HG03558 (cell line): ENCODE measurements around the gene PON3.

Source experiments
- ATAC-seq: cut with Tn5 transposase; IDR thresholded peaks from one replicate; pipeline ENCODE4 v1.9.1; 2021; ENCODE audit warnings: moderate number of reproducible peaks; ENCODE audit not compliant: unreplicated experiment; ENCODE audit errors: extremely low read depth

PON3 gene

GRCh38 chr7:95365151-95365550 lies 31.0 kb downstream of the PON3 start:
- no peak for ATAC-seq

DNA sequence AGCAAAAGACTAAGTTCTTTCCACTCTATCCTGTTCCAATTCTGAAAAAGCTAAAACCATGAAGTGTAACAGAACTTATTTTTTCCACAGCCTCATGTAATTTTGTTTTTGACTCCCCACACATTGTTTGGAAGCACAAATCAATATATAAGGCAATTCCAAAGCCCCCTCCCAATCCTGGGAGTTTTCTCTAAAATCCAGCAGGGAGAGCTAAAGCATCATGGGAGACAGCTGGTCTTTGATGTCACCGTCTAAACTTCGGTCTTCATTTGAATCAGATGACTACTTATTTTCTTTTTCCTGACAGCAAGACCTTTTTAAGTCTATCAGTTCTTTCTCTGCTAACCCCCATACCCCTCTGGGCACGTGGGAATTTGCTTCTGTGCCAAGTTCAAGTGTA lies 38.6 kb downstream of the PON3 start:
- ATAC-seq, result no peak

- ATAC-seq, result no peak
Measured at GRCh38 chr7:95342642-95343307, 53.4 kb downstream of the PON3 start.

- no peak for ATAC-seq
Measured at GRCh38 chr7:95342029-95342428, 54.1 kb downstream of the PON3 start.

- no peak for ATAC-seq
Measured at GRCh38 chr7:95340491-95340890, 55.7 kb downstream of the PON3 start.

GRCh38 chr7:95338832-95339231 lies 57.3 kb downstream of the PON3 start:
- no peak for ATAC-seq

DNA sequence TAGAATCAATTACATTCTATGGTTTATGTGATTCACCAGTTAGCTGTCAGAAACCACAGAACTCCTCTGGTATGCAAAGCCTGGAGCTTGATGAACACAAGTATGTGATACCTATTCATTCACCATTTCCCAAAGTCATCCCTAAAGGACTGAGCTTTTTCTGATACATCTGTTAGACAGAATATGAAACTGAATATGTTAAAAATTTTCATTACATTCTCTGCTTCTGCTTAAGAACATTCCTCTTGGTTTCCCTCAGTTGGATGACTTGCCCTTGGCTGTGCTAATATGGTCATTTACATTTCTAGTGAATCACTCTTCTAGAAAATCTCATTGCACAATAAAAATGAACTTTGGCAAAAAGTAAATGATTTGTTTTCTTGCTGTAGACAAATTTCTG lies 61.1 kb downstream of the PON3 start:
- no peak for ATAC-seq

- no peak for ATAC-seq
Measured at GRCh38 chr7:95334447-95334846, 61.7 kb downstream of the PON3 start.

DNA sequence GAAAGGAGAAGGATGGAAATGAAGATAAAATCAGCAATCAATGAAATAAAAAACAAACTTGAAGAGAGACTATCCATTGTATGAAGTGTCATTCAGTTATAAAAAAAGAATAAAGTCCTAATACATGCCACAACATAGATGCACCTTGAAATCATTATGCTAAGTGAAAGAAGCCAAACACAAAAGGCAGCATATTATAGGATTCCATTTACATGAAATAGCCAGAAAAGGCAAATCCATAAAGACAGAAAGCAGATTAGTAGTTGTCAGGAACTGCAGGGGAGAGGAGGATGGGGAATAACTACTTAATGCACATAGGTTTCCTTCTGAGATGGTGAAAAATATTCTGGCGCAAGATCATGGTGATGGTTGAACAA lies 65.2 kb downstream of the PON3 start:
- no peak for ATAC-seq

- peak; percentile 95 for ATAC-seq
Measured at GRCh38 chr7:95330204-95330960, 65.8 kb downstream of the PON3 start.

- no peak for ATAC-seq
Measured at GRCh38 chr7:95327356-95327755, 68.8 kb downstream of the PON3 start.

DNA sequence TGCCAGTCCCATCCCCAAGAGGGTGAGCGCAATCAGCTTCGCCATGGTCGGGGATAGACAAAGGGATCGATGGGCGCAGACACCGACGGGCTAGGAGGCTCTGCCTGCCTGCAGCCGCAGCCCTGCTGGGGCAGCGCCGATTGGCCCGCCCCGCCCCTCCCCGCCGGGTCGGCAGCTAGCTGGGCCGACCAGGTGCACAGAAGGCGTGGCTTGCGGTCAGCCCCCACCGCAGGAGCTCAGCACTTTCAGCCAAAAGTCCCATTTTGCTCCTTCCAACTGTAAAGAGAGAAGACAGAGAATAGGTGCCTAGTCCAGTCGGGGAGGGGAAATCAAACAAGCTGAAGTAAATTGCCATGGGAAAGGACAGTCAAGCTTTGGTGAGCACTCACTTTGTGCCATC lies 71.7 kb downstream of the PON3 start, which contains the start of gene PON1:
Gene PON1 (minus strand): TSS at position 102 of the 400 bp plus-strand sequence. CDS start 57 bp downstream, at position 45.
- no peak for ATAC-seq

- ATAC-seq, result no peak
Measured at GRCh38 chr7:95323410-95324129, 72.6 kb downstream of the PON3 start.

- no peak for ATAC-seq
Measured at GRCh38 chr7:95322854-95323253, 73.3 kb downstream of the PON3 start.

- ATAC-seq, result no peak
Measured at GRCh38 chr7:95322396-95322795, 73.8 kb downstream of the PON3 start.

DNA sequence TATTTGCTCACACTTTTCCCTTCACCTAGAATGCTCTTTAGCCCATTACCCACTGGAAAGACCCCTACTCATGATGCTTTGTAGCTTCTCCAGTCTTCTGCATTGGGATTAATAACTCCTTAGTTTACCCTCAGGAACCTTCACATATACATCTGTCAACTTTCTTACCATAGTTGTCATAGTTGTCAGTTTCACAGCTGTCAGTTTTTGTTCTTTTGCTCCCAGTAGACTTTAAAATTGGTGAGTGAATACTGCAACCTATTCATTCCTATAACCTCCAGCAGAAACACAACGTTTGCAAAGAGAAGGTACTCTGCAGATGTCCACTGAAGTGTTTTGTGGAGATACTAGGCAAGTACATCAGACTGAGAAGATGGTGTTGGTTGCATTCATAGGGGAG lies 74.5 kb downstream of the PON3 start:
- ATAC-seq, result no peak

- no peak for ATAC-seq
Measured at GRCh38 chr7:95320651-95321050, 75.5 kb downstream of the PON3 start.

GRCh38 chr7:95319570-95319969 lies 76.6 kb downstream of the PON3 start:
- ATAC-seq, result no peak

DNA sequence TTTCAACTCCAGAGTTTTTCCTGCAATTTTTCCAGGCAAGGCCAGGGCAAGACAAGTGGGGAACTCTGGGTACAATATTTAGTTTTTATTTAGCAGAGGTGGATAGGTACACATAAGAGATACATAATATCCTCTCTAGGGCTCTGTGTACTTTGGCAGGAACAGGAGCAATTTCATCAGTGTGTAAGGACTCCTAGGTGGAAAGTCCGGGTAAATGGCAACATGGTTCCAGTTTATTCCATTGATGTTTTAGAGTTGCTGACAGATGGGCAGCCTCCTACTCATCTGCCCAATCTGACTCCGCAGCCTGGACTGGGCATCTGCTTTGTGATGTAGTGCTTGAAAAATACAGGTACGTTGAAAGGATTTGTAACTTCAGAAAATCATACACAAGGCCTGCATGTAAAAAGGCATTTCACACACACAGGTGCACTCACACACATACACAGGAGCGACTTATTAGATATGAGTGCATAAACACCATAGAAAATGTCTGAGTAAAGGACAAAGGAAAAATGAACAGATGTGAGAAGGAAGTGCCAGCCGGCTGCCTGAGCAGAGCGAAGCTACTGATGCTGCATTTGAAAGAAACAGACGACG lies 77.6 kb downstream of the PON3 start:
- no peak for ATAC-seq

GRCh38 chr7:95317966-95318365 lies 78.2 kb downstream of the PON3 start:
- no peak for ATAC-seq

- ATAC-seq, result no peak
Measured at GRCh38 chr7:95317546-95317945, 78.6 kb downstream of the PON3 start.
